ENCODE results near the gene DHRS11.

DHRS11 gene

GRCh38 chr17:36591434-36592315 is at the start of gene DHRS11:
Gene DHRS11, plus strand, starts transcription at chr17:36591879. Its CDS starts 131 bp downstream, at chr17:36592010.
- peak; percentile 88 for DNase-seq

GRCh38 chr17:36542755-36543154 is 48.9 kb upstream of the DHRS11 start:
- no peak for DNase-seq

GRCh38 chr17:36544044-36544306 is 47.7 kb upstream of the DHRS11 start:
- peak; percentile 51 for DNase-seq

GRCh38 chr17:36544307-36545076 is 47.2 kb upstream of the DHRS11 start, which contains the start of gene GGNBP2:
Gene GGNBP2, plus strand, starts transcription at chr17:36544919. Its CDS starts 806 bp downstream, at chr17:36545725.
- peak; percentile 95 for DNase-seq

GRCh38 chr17:36545077-36545464 is 46.6 kb upstream of the DHRS11 start:
- DNase-seq, result no peak

- DNase-seq, result peak; percentile 97
These were observed 45.9 kb upstream of the DHRS11 start for GRCh38 chr17:36545465-36546417.

GRCh38 chr17:36546418-36547093 is 45.1 kb upstream of the DHRS11 start:
- DNase-seq, result peak; percentile 45

GRCh38 chr17:36547776-36548175 is 43.9 kb upstream of the DHRS11 start:
- DNase-seq, result no peak

GRCh38 chr17:36550491-36551417 is 40.9 kb upstream of the DHRS11 start:
- peak; percentile 60 for DNase-seq

- DNase-seq, result no peak
These were observed 38.2 kb upstream of the DHRS11 start for GRCh38 chr17:36553459-36553858.

- DNase-seq, result no peak
These were observed 25.6 kb upstream of the DHRS11 start for GRCh38 chr17:36566081-36566480.

GRCh38 chr17:36575028-36575427 is 16.7 kb upstream of the DHRS11 start:
- no peak for DNase-seq

GRCh38 chr17:36576793-36577192 is 14.9 kb upstream of the DHRS11 start:
- DNase-seq, result no peak

GRCh38 chr17:36578671-36579070 is 13.0 kb upstream of the DHRS11 start:
- no peak for DNase-seq

GRCh38 chr17:36583787-36584186 is 7.9 kb upstream of the DHRS11 start:
- no peak for DNase-seq

GRCh38 chr17:36586138-36586537 is 5.5 kb upstream of the DHRS11 start:
- DNase-seq, result no peak

- DNase-seq, result peak; percentile 35
These were observed 1.6 kb upstream of the DHRS11 start for GRCh38 chr17:36590082-36590481.

- peak; percentile 5 for DNase-seq
These were observed 637 bp downstream of the DHRS11 start for GRCh38 chr17:36592316-36592715.

GRCh38 chr17:36592716-36593321 is 1.1 kb downstream of the DHRS11 start:
- no peak for DNase-seq

- DNase-seq, result no peak
These were observed 2.1 kb downstream of the DHRS11 start for GRCh38 chr17:36593656-36594316.

All from activated CD4-positive, alpha-beta T cell treated with anti-CD3 and anti-CD28 coated beads, Interleukin-10, Interleukin-2, amounts not matched to agents 100 ng/mL and 50 ng/mL, durations not matched to agents 16 hours and 8 hours (primary cell).